Neural cell (in vitro differentiated cells): ENCODE measurements around the gene PDE4D. TPM values are rescaled to one million over a fixed set of nuclear protein-coding genes. Genes with fewer than 3 reads are reported as not detected.

Experiments
- H2AFZ ChIP-seq: fragments of 200-600, 300-800 bp; sonication (generic), shearing (Covaris generic); 2 replicates; pipeline ENCODE4 v1.6.0; 2014; ENCODE audit warnings: low read depth, mild to moderate bottlenecking, antibody characterized with exemption, low read length, moderate library complexity
- H3F3A ChIP-seq: fragments of 200-600 bp; shearing (Covaris generic); 2 replicates; pipeline ENCODE4 v1.6.1; 2016; ENCODE audit warnings: mild to moderate bottlenecking, moderate library complexity, mixed read lengths, antibody characterized with exemption, low read length; ENCODE audit not compliant: insufficient read depth, poor library complexity, severe bottlenecking
- H3K27ac ChIP-seq: fragments of 200-600, 300-800 bp; sonication (generic), shearing (Covaris generic); 2 replicates; pipeline ENCODE4 v1.5.1; 2014; ENCODE audit warnings: mild to moderate bottlenecking, low read length, moderate library complexity
- H3K27me3 ChIP-seq: fragments of 300-800, 200-600 bp; sonication (generic), shearing (Covaris generic); 2 replicates; pipeline ENCODE4 v1.6.0; 2014; ENCODE audit warnings: mild to moderate bottlenecking, low read depth, low read length, moderate library complexity; ENCODE audit not compliant: insufficient read depth
- H3K36me3 ChIP-seq: fragments of 300-800, 200-600 bp; sonication (generic), shearing (Covaris generic); 2 replicates; pipeline ENCODE4 v1.5.1; 2014; ENCODE audit warnings: mild to moderate bottlenecking, antibody characterized with exemption, low read length, moderate library complexity; ENCODE audit not compliant: insufficient read depth
- H3K4me2 ChIP-seq: fragments of 300-800, 200-600 bp; sonication (generic), shearing (Covaris generic); 2 replicates; pipeline ENCODE4 v1.6.0; 2014; ENCODE audit warnings: mild to moderate bottlenecking, low read length
- H3K4me3 ChIP-seq: fragments of 300-800, 200-600 bp; sonication (generic), shearing (Covaris generic); 2 replicates; pipeline ENCODE4 v1.5.1; 2014; ENCODE audit warnings: mild to moderate bottlenecking, low read length, moderate library complexity
- H3K79me2 ChIP-seq: fragments of 200-600 bp; shearing (Covaris generic); replicated peaks from 2 replicates; pipeline ENCODE4 v1.6.0; 2014; ENCODE audit warnings: mild to moderate bottlenecking, low read length, moderate library complexity; ENCODE audit not compliant: insufficient read depth
- H3K9ac ChIP-seq: fragments of 300-800, 200-600 bp; sonication (generic), shearing (Covaris generic); 2 replicates; pipeline ENCODE4 v1.6.1; 2016; ENCODE audit warnings: mild to moderate bottlenecking, low read length, mixed read lengths
- H3K9me2 ChIP-seq: fragments of 200-600 bp; shearing (Covaris generic); 2 replicates; pipeline ENCODE4 v1.6.1; 2016; ENCODE audit warnings: mild to moderate bottlenecking, low read length, mixed read lengths; ENCODE audit not compliant: insufficient read depth
- H3K9me3 ChIP-seq: fragments of 200-600, 300-800 bp; sonication (generic), shearing (Covaris generic); 2 replicates; pipeline ENCODE4 v1.6.1; 2016; ENCODE audit warnings: mild to moderate bottlenecking, mixed run types, low read length, moderate library complexity, mixed read lengths
- H4K20me1 ChIP-seq: fragments of 200-600 bp; shearing (Covaris generic); 2 replicates; pipeline ENCODE4 v1.6.1; 2016; ENCODE audit warnings: mild to moderate bottlenecking, mixed run types; ENCODE audit not compliant: insufficient read depth
- CTCF ChIP-seq: fragments of 450-650 bp; IDR thresholded peaks from 2 replicates; pipeline ENCODE4 v1.5.1; 2014; ENCODE audit warnings: antibody characterized with exemption, mild to moderate bottlenecking, moderate library complexity; ENCODE audit not compliant: poor library complexity, severe bottlenecking
- EP300 ChIP-seq: fragments of 450-650 bp; conservative IDR thresholded peaks from 2 replicates; pipeline ENCODE4 v1.6.1; 2014; ENCODE audit warnings: antibody characterized with exemption, mild to moderate bottlenecking, moderate library complexity; ENCODE audit not compliant: poor library complexity, severe bottlenecking
- EZH2 ChIP-seq: fragments of 200-600, 300-800 bp; shearing (Covaris generic), sonication (generic); IDR thresholded peaks from 2 replicates; pipeline ENCODE4 v1.6.1; 2014; ENCODE audit warnings: antibody characterized with exemption, low read length, borderline replicate concordance, mild to moderate bottlenecking; ENCODE audit not compliant: insufficient read depth, poor library complexity, severe bottlenecking
- MXI1 ChIP-seq: fragments of 450-650 bp; conservative IDR thresholded peaks from 2 replicates; pipeline ENCODE4 v1.6.1; 2014; ENCODE audit warnings: antibody characterized with exemption, mild to moderate bottlenecking; ENCODE audit not compliant: poor library complexity, severe bottlenecking
- POLR2AphosphoS5 ChIP-seq: IDR thresholded peaks from 2 replicates; pipeline ENCODE4 v1.6.1; 2012
- RAD21 ChIP-seq: fragments of 450-650 bp; conservative IDR thresholded peaks from 2 replicates; pipeline ENCODE4 v1.6.1; 2014; ENCODE audit warnings: antibody characterized with exemption, mild to moderate bottlenecking, moderate library complexity
- REST ChIP-seq: IDR thresholded peaks from 2 replicates; pipeline ENCODE4 v1.6.1; 2012; ENCODE audit warnings: borderline replicate concordance
- SMC3 ChIP-seq: fragments of 450-650 bp; conservative IDR thresholded peaks from 2 replicates; pipeline ENCODE4 v1.6.1; 2014; ENCODE audit warnings: antibody characterized with exemption, mild to moderate bottlenecking, moderate library complexity; ENCODE audit not compliant: poor library complexity
- TAF1 ChIP-seq: IDR thresholded peaks from 2 replicates; pipeline ENCODE4 v1.6.1; 2012; ENCODE audit warnings: low read depth
- polyA plus RNA-seq: library from polyadenylated mRNA; depleted of rRNA; stranded (reverse); fragments of >200 nt; gene quantifications from 2 replicates; pipeline ENCODE4 v1.2.3, GENCODE V29; 2014

The PDE4D gene
- polyA plus RNA-seq, 1 donor from 2014 or later, result 42.8 TPM

- no peaks in the 10 kb centered on the region for H3K79me2 ChIP-seq
- no peaks in the 10 kb centered on the region for H3K9me2 ChIP-seq
- H3K9me3 ChIP-seq, result no peaks in the 10 kb centered on the region
- no peaks in the 10 kb centered on the region for H3K27me3 ChIP-seq
- peaks cover 4% of the 10 kb centered on the region for H3K36me3 ChIP-seq
- no peaks in the 10 kb centered on the region for H4K20me1 ChIP-seq
- no peak overlapping the region for H2AFZ ChIP-seq
- TF ChIP-seq EP300 (no peak), POLR2AphosphoS5 (no peak), CTCF (no peak), RAD21 (no peak), TAF1 (no peak), REST (no peak)
- no peak overlapping the region for H3K4me2 ChIP-seq
- no peak overlapping the region for H3K9ac ChIP-seq
- no peak overlapping the region for H3K4me3 ChIP-seq
- H3K27ac ChIP-seq, result no peak overlapping the region
- H3F3A ChIP-seq, result no peaks in the 10 kb centered on the region
Observed at GRCh38 chr5:58988938-58989337, 904.6 kb downstream of the PDE4D start.

GRCh38 chr5:58987193-58987592 lies 906.3 kb downstream of the PDE4D start:
- no peak overlapping the region for H3K4me2 ChIP-seq
- H3K9ac ChIP-seq, result no peak overlapping the region
- H3K9me2 ChIP-seq, result no peaks in the 10 kb centered on the region
- H3K79me2 ChIP-seq, result no peaks in the 10 kb centered on the region
- no peak for TF ChIP-seq EP300
- no peak for TF ChIP-seq CTCF
- TF ChIP-seq RAD21, result no peak
- no peaks in the 10 kb centered on the region for H4K20me1 ChIP-seq
- no peak overlapping the region for H3K4me3 ChIP-seq
- no peaks in the 10 kb centered on the region for H3K27me3 ChIP-seq
- H3K27ac ChIP-seq, result no peak overlapping the region
- H3K9me3 ChIP-seq, result no peaks in the 10 kb centered on the region
- H3K36me3 ChIP-seq, result peaks cover 6% of the 10 kb centered on the region
- H3F3A ChIP-seq, result no peaks in the 10 kb centered on the region
- no peak overlapping the region for H2AFZ ChIP-seq

GRCh38 chr5:58986281-58986680 lies 907.2 kb downstream of the PDE4D start:
- H2AFZ ChIP-seq, result no peak overlapping the region
- no peaks in the 10 kb centered on the region for H3K9me3 ChIP-seq
- H4K20me1 ChIP-seq, result no peaks in the 10 kb centered on the region
- H3K27me3 ChIP-seq, result no peaks in the 10 kb centered on the region
- peaks cover 9% of the 10 kb centered on the region for H3K36me3 ChIP-seq
- no peaks in the 10 kb centered on the region for H3F3A ChIP-seq
- no peak overlapping the region for H3K9ac ChIP-seq
- H3K4me2 ChIP-seq, result no peak overlapping the region
- H3K79me2 ChIP-seq, result no peaks in the 10 kb centered on the region
- H3K9me2 ChIP-seq, result no peaks in the 10 kb centered on the region
- H3K4me3 ChIP-seq, result no peak overlapping the region
- H3K27ac ChIP-seq, result no peak overlapping the region
- no peak for TF ChIP-seq POLR2AphosphoS5
- TF ChIP-seq REST, result no peak
- TF ChIP-seq EZH2, result no peak
- no peak for TF ChIP-seq TAF1
- TF ChIP-seq MXI1, result no peak
- TF ChIP-seq SMC3, result no peak
- TF ChIP-seq CTCF, result no peak
